Measurements from ENCODE around the gene GSX2. TPM values are rescaled to one million over a fixed set of nuclear protein-coding genes. Genes with fewer than 3 reads are reported as not detected.

Gene GSX2
- total RNA-seq, 1 donor from 2014 or later, result not detected

GRCh38 chr4:54067166-54067565 is 32.8 kb upstream of the GSX2 start:
- H3K4me1 Mint-ChIP-seq, result peaks cover 22% of the 10 kb centered on the region
- no peaks in the 10 kb centered on the region for H3K27me3 Mint-ChIP-seq (ENCODE audit: low read depth)
- no peak overlapping the region for H3K27ac Mint-ChIP-seq
- H3K36me3 Mint-ChIP-seq, result no peaks in the 10 kb centered on the region
- no peak for DNase-seq (ENCODE audit: low spot score in 2 of 2, unreplicated experiment in 2 of 2)
- no peak for TF ChIP-seq CTCF (IDR thresholded peaks at IDR 0.05; ENCODE audit: unreplicated experiment)
- no peak overlapping the region for H3K4me3 Mint-ChIP-seq
- no peaks in the 10 kb centered on the region for H3K9me3 Mint-ChIP-seq

GRCh38 chr4:54073271-54073880 is 26.6 kb upstream of the GSX2 start:
- Mint-ChIP-seq H3K9me3 (no peaks in the 10 kb centered on the region), H3K27ac (no peak overlapping the region), H3K4me3 (no peak overlapping the region), H3K36me3 (no peaks in the 10 kb centered on the region), H3K27me3 (ENCODE audit: low read depth) (no peaks in the 10 kb centered on the region), H3K4me1 (peaks cover 7% of the 10 kb centered on the region)
- TF ChIP-seq CTCF (IDR thresholded peaks at IDR 0.05; ENCODE audit: unreplicated experiment), result no peak
- DNase-seq (ENCODE audit: low spot score in 2 of 2, unreplicated experiment in 2 of 2), result no peak

GRCh38 chr4:54074381-54074780 is 25.6 kb upstream of the GSX2 start:
- peaks cover 7% of the 10 kb centered on the region for H3K4me1 Mint-ChIP-seq
- H3K27me3 Mint-ChIP-seq (ENCODE audit: low read depth), result no peaks in the 10 kb centered on the region
- no peak for DNase-seq (ENCODE audit: low spot score in 2 of 2, unreplicated experiment in 2 of 2)
- no peak for TF ChIP-seq CTCF (IDR thresholded peaks at IDR 0.05; ENCODE audit: unreplicated experiment)
- H3K36me3 Mint-ChIP-seq, result no peaks in the 10 kb centered on the region
- no peak overlapping the region for H3K27ac Mint-ChIP-seq
- no peaks in the 10 kb centered on the region for H3K9me3 Mint-ChIP-seq
- H3K4me3 Mint-ChIP-seq, result no peak overlapping the region

- Mint-ChIP-seq H3K4me3 (no peak overlapping the region), H3K36me3 (no peaks in the 10 kb centered on the region), H3K27me3 (ENCODE audit: low read depth) (no peaks in the 10 kb centered on the region), H3K4me1 (peaks cover 7% of the 10 kb centered on the region), H3K27ac (no peak overlapping the region), H3K9me3 (no peaks in the 10 kb centered on the region)
- TF ChIP-seq CTCF (IDR thresholded peaks at IDR 0.05; ENCODE audit: unreplicated experiment), result no peak
- no peak for DNase-seq (ENCODE audit: low spot score in 2 of 2, unreplicated experiment in 2 of 2)
These were observed 23.3 kb upstream of the GSX2 start for GRCh38 chr4:54076673-54077072.

- Mint-ChIP-seq H3K9me3 (no peaks in the 10 kb centered on the region), H3K27ac (no peak overlapping the region), H3K36me3 (no peaks in the 10 kb centered on the region), H3K4me3 (no peak overlapping the region), H3K4me1 (peaks cover 13% of the 10 kb centered on the region), H3K27me3 (ENCODE audit: low read depth) (no peaks in the 10 kb centered on the region)
- DNase-seq (ENCODE audit: low spot score in 2 of 2, unreplicated experiment in 2 of 2), result no peak
- no peak for TF ChIP-seq CTCF (IDR thresholded peaks at IDR 0.05; ENCODE audit: unreplicated experiment)
These were observed 22.2 kb upstream of the GSX2 start for GRCh38 chr4:54077812-54078211.

GRCh38 chr4:54082168-54082567 is 17.8 kb upstream of the GSX2 start:
- H3K27me3 Mint-ChIP-seq (ENCODE audit: low read depth), result peaks cover 17% of the 10 kb centered on the region
- no peaks in the 10 kb centered on the region for H3K9me3 Mint-ChIP-seq
- H3K27ac Mint-ChIP-seq, result no peak overlapping the region
- TF ChIP-seq CTCF (IDR thresholded peaks at IDR 0.05; ENCODE audit: unreplicated experiment), result no peak
- H3K36me3 Mint-ChIP-seq, result no peaks in the 10 kb centered on the region
- DNase-seq (ENCODE audit: low spot score in 2 of 2, unreplicated experiment in 2 of 2), result no peak
- peaks cover 8% of the 10 kb centered on the region for H3K4me1 Mint-ChIP-seq
- H3K4me3 Mint-ChIP-seq, result no peak overlapping the region

Measured in mesothelial cell of epicardium (in vitro differentiated cells).